ENCODE measurements around the gene KRT12. TPM values are rescaled to one million over a fixed set of nuclear protein-coding genes. Genes with fewer than 3 reads are reported as not detected.

Gene KRT12
- total RNA-seq, 1 experiment from 2014 or later: 2.7 TPM

DNA sequence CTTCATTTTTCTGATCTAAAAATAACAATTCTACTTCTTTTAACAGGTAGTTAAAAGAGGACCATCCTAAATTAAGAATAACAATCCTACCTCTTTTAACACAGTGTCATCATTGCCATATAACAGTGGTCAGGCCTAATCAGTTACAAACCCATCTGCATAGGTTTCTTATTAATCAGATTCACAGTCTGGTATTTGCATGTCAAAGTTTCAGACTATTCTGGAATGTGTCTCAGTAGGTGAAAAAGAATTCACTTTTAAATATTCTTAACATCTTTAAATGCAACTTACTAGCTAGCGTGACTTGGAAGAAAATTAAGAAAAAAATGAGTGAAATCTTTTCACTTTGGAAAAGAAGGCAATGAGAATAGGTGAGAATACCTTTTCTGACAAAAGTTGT is 6.8 kb upstream of the KRT12 start:
- no peak overlapping the region for H3K4me3 Mint-ChIP-seq (ENCODE audit: low read depth, unreplicated experiment)

DNA sequence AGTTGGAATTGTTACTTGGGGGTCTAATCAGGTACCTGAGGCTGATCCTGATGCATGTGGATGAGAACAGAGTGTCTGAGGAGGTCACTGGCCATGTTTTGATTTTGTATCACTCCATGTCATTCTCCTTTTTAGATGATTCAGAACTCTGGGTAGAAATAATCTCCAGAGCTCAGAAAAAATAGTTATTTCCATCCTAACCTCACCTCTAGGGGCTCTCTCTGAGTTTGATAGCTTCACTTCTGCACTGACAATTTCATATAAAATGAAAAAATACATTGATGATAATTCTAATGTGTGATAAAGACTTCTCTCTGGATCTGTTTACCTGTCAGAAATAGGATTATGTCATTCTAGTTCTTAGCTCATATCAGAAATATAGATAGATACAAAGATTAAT is 6.2 kb upstream of the KRT12 start:
- intact Hi-C loops (cut with micrococcal nuclease; ENCODE audit: unreplicated experiment): no loop called here
- Mint-ChIP-seq H3K27ac (ENCODE audit: unreplicated experiment) (no peak overlapping the region), H3K27me3 (ENCODE audit: unreplicated experiment) (no peaks in the 10 kb centered on the region), H3K4me3 (ENCODE audit: low read depth, unreplicated experiment) (no peak overlapping the region), H3K4me1 (ENCODE audit: low read depth, unreplicated experiment) (no peaks in the 10 kb centered on the region), H3K36me3 (ENCODE audit: insufficient read depth, unreplicated experiment) (no peaks in the 10 kb centered on the region), H3K9me3 (ENCODE audit: low read depth, unreplicated experiment) (no peaks in the 10 kb centered on the region)
- BruUV-seq (replicated peaks): no TSS peak
- CTCF ChIA-PET: interaction anchor here (0.6 to 1.3 kb wide), 10 partner anchors 9 to 622 kb away, joined by 3 to 7 read pairs (median 4); partner anchors contain the start of gene KRT20
- no peak for DNase-seq
- TF ChIP-seq, protein P1, sequence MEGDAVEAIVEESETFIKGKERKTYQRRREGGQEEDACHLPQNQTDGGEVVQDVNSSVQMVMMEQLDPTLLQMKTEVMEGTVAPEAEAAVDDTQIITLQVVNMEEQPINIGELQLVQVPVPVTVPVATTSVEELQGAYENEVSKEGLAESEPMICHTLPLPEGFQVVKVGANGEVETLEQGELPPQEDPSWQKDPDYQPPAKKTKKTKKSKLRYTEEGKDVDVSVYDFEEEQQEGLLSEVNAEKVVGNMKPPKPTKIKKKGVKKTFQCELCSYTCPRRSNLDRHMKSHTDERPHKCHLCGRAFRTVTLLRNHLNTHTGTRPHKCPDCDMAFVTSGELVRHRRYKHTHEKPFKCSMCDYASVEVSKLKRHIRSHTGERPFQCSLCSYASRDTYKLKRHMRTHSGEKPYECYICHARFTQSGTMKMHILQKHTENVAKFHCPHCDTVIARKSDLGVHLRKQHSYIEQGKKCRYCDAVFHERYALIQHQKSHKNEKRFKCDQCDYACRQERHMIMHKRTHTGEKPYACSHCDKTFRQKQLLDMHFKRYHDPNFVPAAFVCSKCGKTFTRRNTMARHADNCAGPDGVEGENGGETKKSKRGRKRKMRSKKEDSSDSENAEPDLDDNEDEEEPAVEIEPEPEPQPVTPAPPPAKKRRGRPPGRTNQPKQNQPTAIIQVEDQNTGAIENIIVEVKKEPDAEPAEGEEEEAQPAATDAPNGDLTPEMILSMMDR (IDR thresholded peaks at IDR 0.05; ENCODE audit: unreplicated experiment): peak; percentile 44

More for the DNA sequence above, 6.8 kb upstream of the KRT12 start:
- no TSS peak for BruUV-seq (replicated peaks)
- Mint-ChIP-seq H3K9me3 (ENCODE audit: low read depth, unreplicated experiment) (no peaks in the 10 kb centered on the region), H3K27me3 (ENCODE audit: unreplicated experiment) (no peaks in the 10 kb centered on the region), H3K27ac (ENCODE audit: unreplicated experiment) (no peak overlapping the region), H3K36me3 (ENCODE audit: insufficient read depth, unreplicated experiment) (no peaks in the 10 kb centered on the region), H3K4me1 (ENCODE audit: low read depth, unreplicated experiment) (no peaks in the 10 kb centered on the region)
- TF ChIP-seq, protein P1 (IDR thresholded peaks at IDR 0.05; ENCODE audit: unreplicated experiment): no peak
- CTCF ChIA-PET: interaction anchor here (0.5 to 1.3 kb wide), 6 partner anchors 11 to 921 kb away, joined by 3 to 7 read pairs (median 6); partner anchors contain the start of gene KRT20
- intact Hi-C loops (cut with micrococcal nuclease; ENCODE audit: unreplicated experiment): no loop called here
- no peak for DNase-seq

DNA sequence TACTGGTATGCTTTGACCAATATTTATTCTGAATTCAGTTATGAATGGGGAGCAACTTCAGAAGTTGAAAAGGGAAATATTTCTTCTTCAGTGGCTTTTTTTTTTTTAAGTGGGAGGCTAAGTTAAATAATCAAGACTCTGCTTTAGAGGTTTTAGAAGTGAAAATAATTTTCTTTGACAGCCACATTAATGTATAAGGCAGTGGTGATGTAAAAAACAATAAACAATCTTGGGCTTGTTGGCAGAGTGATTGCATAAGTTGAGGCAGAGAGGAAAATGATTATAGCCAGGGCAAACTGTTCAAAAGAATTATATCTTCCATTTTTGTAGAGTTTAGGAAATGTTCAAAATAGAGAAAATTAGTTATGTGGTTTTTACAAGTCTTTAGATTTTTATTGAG is 5.4 kb upstream of the KRT12 start:
- H3K4me3 Mint-ChIP-seq (ENCODE audit: low read depth, unreplicated experiment): no peak overlapping the region
- CTCF ChIA-PET: no interaction called here
- no peak for DNase-seq
- intact Hi-C loops (cut with micrococcal nuclease; ENCODE audit: unreplicated experiment): no loop called here
- H3K36me3 Mint-ChIP-seq (ENCODE audit: insufficient read depth, unreplicated experiment): no peaks in the 10 kb centered on the region
- no peaks in the 10 kb centered on the region for H3K9me3 Mint-ChIP-seq (ENCODE audit: low read depth, unreplicated experiment)
- H3K4me1 Mint-ChIP-seq (ENCODE audit: low read depth, unreplicated experiment): no peaks in the 10 kb centered on the region
- H3K27ac Mint-ChIP-seq (ENCODE audit: unreplicated experiment): no peak overlapping the region
- TF ChIP-seq, protein P1 (IDR thresholded peaks at IDR 0.05; ENCODE audit: unreplicated experiment): no peak
- BruUV-seq (replicated peaks): no TSS peak
- H3K27me3 Mint-ChIP-seq (ENCODE audit: unreplicated experiment): no peaks in the 10 kb centered on the region

DNA sequence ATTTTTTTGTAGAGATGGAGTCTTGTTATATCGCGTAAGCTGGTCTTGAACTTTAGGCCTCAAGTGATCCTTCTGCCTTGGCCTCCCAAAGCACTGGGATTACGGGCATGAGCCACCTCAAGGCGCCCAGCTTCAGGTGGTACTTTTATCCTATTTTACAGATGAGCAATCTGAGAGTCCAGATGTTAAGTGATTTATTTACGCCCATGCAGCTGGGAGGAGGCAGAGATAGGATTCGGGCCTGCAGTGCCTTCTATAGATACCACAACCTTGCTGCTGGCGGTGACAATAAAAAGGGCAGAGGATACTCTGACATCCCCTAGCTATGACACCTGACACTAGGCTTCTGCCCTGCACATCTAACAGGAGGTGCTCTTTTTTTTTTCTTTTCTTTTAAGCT is 4.3 kb upstream of the KRT12 start:
- no TSS peak for BruUV-seq (replicated peaks)
- Mint-ChIP-seq H3K9me3 (ENCODE audit: low read depth, unreplicated experiment) (no peaks in the 10 kb centered on the region), H3K4me1 (ENCODE audit: low read depth, unreplicated experiment) (no peaks in the 10 kb centered on the region), H3K27ac (ENCODE audit: unreplicated experiment) (no peak overlapping the region), H3K36me3 (ENCODE audit: insufficient read depth, unreplicated experiment) (no peaks in the 10 kb centered on the region), H3K4me3 (ENCODE audit: low read depth, unreplicated experiment) (no peak overlapping the region), H3K27me3 (ENCODE audit: unreplicated experiment) (no peaks in the 10 kb centered on the region)
- DNase-seq: no peak
- CTCF ChIA-PET: interaction anchor here (0.6 to 1.1 kb wide), 7 partner anchors 12 to 471 kb away, joined by 3 to 5 read pairs (median 3); partner anchors contain the start of gene KRT20
- TF ChIP-seq, protein P1 (IDR thresholded peaks at IDR 0.05; ENCODE audit: unreplicated experiment): no peak
- intact Hi-C loops (cut with micrococcal nuclease; ENCODE audit: unreplicated experiment): no loop called here

Measured in Calu3 (cell line).